GM18498 (cell line): ENCODE data around the gene KCTD14.

Experiments
- ATAC-seq: cut with Tn5 transposase; IDR thresholded peaks from one replicate; pipeline ENCODE4 v1.9.1; 2021; ENCODE audit warnings: mild to moderate bottlenecking, moderate library complexity; ENCODE audit not compliant: unreplicated experiment

The KCTD14 gene

GRCh38 chr11:77966338-77966737, 56.7 kb downstream of the KCTD14 start:
- ATAC-seq: no peak
